Caco-2 (cell line): ENCODE measurements around the gene HHEX. TPM values are rescaled to one million over a fixed set of nuclear protein-coding genes. Genes with fewer than 3 reads are reported as not detected.
A peak's percentile ranks its signal among the peaks of the same experiment; 100 is the strongest.

Experiments
- BruUV-seq: library from RNA; stranded (reverse); fragments of 400-500 nt; replicated peaks from 2 replicates; lab custom pipeline; 2021; lab: Mats Ljungman, UMichigan
- CTCF ChIA-PET: fragments of 300-600 bp; sonication (Branson Sonifier 250); formaldehyde crosslinking; loops from one replicate; lab custom pipeline; 2022; ENCODE audit warnings: antibody characterized with exemption; lab: Charles Lee
- POLR2A ChIA-PET: fragments of 300-600 bp; sonication (Branson Sonifier 250); formaldehyde crosslinking; loops from one replicate; lab custom pipeline; 2022; ENCODE audit warnings: antibody characterized with exemption; lab: Charles Lee
- DNase-seq, 2 experiments: peaks; one replicate each; pipeline versions ENCODE4 v3.0.0 to v3.0.0-alpha.2; 2020 to 2022
- H3K27me3 ChIP-seq: replicated peaks from 2 replicates; pipeline ENCODE4 v1.6.0; 2011; ENCODE audit warnings: low read length; ENCODE audit not compliant: control insufficient read depth, insufficient read depth
- H3K36me3 ChIP-seq: 2 replicates; pipeline ENCODE4 v1.5.1; 2011; ENCODE audit warnings: low read length; ENCODE audit not compliant: control insufficient read depth, insufficient read depth
- H3K4me1 ChIP-seq: fragments of 250-450 bp; sonication (Bioruptor Pico); 2 replicates; pipeline ENCODE4 v1.5.1; 2020; ENCODE audit warnings: mild to moderate bottlenecking
- H3K4me3 ChIP-seq: 2 replicates; pipeline ENCODE4 v1.5.1; 2011; ENCODE audit warnings: low read depth, mild to moderate bottlenecking, control low read depth, low read length
- H3K9me3 ChIP-seq: fragments of 250-450 bp; sonication (Bioruptor Pico); 2 replicates; pipeline ENCODE4 v1.5.1; 2020; ENCODE audit warnings: mild to moderate bottlenecking, moderate library complexity
- H3K27ac Mint-ChIP-seq: one replicate; pipeline ENCODE4 v1.8.0; 2022; ENCODE audit warnings: mixed read lengths; ENCODE audit not compliant: unreplicated experiment
- H3K27me3 Mint-ChIP-seq: one replicate; pipeline ENCODE4 v1.8.0; 2022; ENCODE audit warnings: mixed read lengths; ENCODE audit not compliant: insufficient read depth, unreplicated experiment
- H3K36me3 Mint-ChIP-seq: one replicate; pipeline ENCODE4 v1.8.0; 2022; ENCODE audit warnings: mild to moderate bottlenecking, mixed read lengths; ENCODE audit not compliant: insufficient read depth, unreplicated experiment
- H3K4me1 Mint-ChIP-seq: one replicate; pipeline ENCODE4 v1.8.0; 2022; ENCODE audit warnings: low read depth, mixed read lengths; ENCODE audit not compliant: unreplicated experiment
- H3K4me3 Mint-ChIP-seq: one replicate; pipeline ENCODE4 v1.8.0; 2022; ENCODE audit warnings: mild to moderate bottlenecking, moderate library complexity, mixed read lengths; ENCODE audit not compliant: unreplicated experiment
- H3K9me3 Mint-ChIP-seq: one replicate; pipeline ENCODE4 v1.8.0; 2022; ENCODE audit warnings: mixed read lengths; ENCODE audit not compliant: unreplicated experiment
- intact Hi-C: fragments of 100-400 bp; cut with micrococcal nuclease; formaldehyde crosslinking; loops from one replicate; pipeline ENCODE4 v1.10.0; 2022; ENCODE audit not compliant: unreplicated experiment
- total RNA-seq: library from RNA; stranded (reverse); gene quantifications from 2 replicates; pipeline ENCODE4 v1.2.3, GENCODE V29; 2022
- TF ChIP-seq, protein P1 (sequence below), 2 experiments: fragments of 200-600 bp in 1 of 2; IDR thresholded peaks; 1 replicate in 1 of 2; 2 replicates in 1 of 2; pipeline versions ENCODE4 v1.5.1 to v1.8.0; 2011 to 2022; ENCODE audit warnings: antibody characterized with exemption in 1 of 2, control low read depth in 1 of 2, inconsistent platforms in 1 of 2, low read depth in 1 of 2, low read length in 1 of 2, mild to moderate bottlenecking in 1 of 2, moderate library complexity in 1 of 2; ENCODE audit not compliant: insufficient read depth in 1 of 2, severe bottlenecking in 1 of 2, unreplicated experiment in 1 of 2

HHEX gene
- total RNA-seq, 1 experiment from 2014 or later, result 6.7 TPM

- Mint-ChIP-seq H3K27ac (peak overlapping the region; percentile 4), H3K4me1 (peaks cover 38% of the 10 kb centered on the region), H3K9me3 (no peaks in the 10 kb centered on the region), H3K4me3 (peak overlapping the region; percentile 41), H3K27me3 (no peaks in the 10 kb centered on the region), H3K36me3 (peaks cover 6% of the 10 kb centered on the region)
- Histone ChIP-seq H3K4me1 (peaks cover 48% of the 10 kb centered on the region), H3K36me3 (no peaks in the 10 kb centered on the region), H3K27me3 (no peaks in the 10 kb centered on the region), H3K9me3 (no peaks in the 10 kb centered on the region), H3K4me3 (no peak overlapping the region)
- peak in 1 of 2 experiments; percentile 59 for DNase-seq
- POLR2A ChIA-PET, result no interaction called here
- no TSS peak for BruUV-seq
- intact Hi-C loops, result loop anchor here (1.0 to 10.0 kb wide), 2 partner anchors 58 to 117 kb away; no protein-coding TSS in a partner anchor
- CTCF ChIA-PET, result no interaction called here
- TF ChIP-seq, protein P1, sequence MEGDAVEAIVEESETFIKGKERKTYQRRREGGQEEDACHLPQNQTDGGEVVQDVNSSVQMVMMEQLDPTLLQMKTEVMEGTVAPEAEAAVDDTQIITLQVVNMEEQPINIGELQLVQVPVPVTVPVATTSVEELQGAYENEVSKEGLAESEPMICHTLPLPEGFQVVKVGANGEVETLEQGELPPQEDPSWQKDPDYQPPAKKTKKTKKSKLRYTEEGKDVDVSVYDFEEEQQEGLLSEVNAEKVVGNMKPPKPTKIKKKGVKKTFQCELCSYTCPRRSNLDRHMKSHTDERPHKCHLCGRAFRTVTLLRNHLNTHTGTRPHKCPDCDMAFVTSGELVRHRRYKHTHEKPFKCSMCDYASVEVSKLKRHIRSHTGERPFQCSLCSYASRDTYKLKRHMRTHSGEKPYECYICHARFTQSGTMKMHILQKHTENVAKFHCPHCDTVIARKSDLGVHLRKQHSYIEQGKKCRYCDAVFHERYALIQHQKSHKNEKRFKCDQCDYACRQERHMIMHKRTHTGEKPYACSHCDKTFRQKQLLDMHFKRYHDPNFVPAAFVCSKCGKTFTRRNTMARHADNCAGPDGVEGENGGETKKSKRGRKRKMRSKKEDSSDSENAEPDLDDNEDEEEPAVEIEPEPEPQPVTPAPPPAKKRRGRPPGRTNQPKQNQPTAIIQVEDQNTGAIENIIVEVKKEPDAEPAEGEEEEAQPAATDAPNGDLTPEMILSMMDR (IDR thresholded peaks at IDR 0.05; ENCODE audit: insufficient read depth in 1 of 2, low read depth in 1 of 2, low read length in 1 of 2, severe bottlenecking in 1 of 2, unreplicated experiment in 1 of 2), result no peak
These were observed 8.1 kb downstream of the HHEX start for GRCh38 chr10:92697663-92698511.

DNA sequence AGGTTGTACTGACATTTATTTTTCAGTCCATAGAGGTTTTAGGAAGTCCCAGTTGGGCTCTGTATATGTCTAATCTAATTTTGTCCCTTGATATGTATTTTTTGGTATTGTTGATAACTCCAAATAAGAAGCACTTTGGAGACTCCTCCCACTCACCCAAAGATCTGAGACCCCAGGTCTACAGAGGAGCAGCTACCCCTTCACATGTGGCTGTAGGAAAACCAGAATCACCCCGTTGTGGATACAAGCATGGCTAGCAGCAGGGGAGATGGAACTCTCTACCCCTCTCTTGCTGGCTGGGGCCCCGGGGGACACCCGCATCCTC lies 9.4 kb downstream of the HHEX start:
- peaks cover 36% of the 10 kb centered on the region for H3K4me1 Mint-ChIP-seq
- no peak overlapping the region for H3K4me3 ChIP-seq
- no TSS peak for BruUV-seq
- H3K27ac Mint-ChIP-seq, result no peak overlapping the region
- no peaks in the 10 kb centered on the region for H3K9me3 ChIP-seq
- peaks cover 6% of the 10 kb centered on the region for H3K36me3 Mint-ChIP-seq
- TF ChIP-seq, protein P1 (IDR thresholded peaks at IDR 0.05; ENCODE audit: insufficient read depth in 1 of 2, low read depth in 1 of 2, low read length in 1 of 2, severe bottlenecking in 1 of 2, unreplicated experiment in 1 of 2), result no peak
- no peaks in the 10 kb centered on the region for H3K27me3 ChIP-seq
- CTCF ChIA-PET, result no interaction called here
- POLR2A ChIA-PET, result no interaction called here
- intact Hi-C loops, result loop anchor here (10.0 kb wide), 1 partner anchor 116 kb away; no protein-coding TSS in a partner anchor
- H3K27me3 Mint-ChIP-seq, result no peaks in the 10 kb centered on the region
- DNase-seq, result no peak
- H3K9me3 Mint-ChIP-seq, result no peaks in the 10 kb centered on the region
- H3K36me3 ChIP-seq, result no peaks in the 10 kb centered on the region
- no peak overlapping the region for H3K4me3 Mint-ChIP-seq
- H3K4me1 ChIP-seq, result peaks cover 38% of the 10 kb centered on the region

GRCh38 chr10:92699518-92700381 lies 10.0 kb downstream of the HHEX start:
- H3K9me3 ChIP-seq, result no peaks in the 10 kb centered on the region
- ChIA-PET POLR2A (interaction anchor here (0.6 kb wide), 1 partner anchor 10 kb away, joined by 3 read pairs; no protein-coding TSS in a partner anchor), CTCF (no interaction called here)
- no peaks in the 10 kb centered on the region for H3K36me3 ChIP-seq
- H3K9me3 Mint-ChIP-seq, result no peaks in the 10 kb centered on the region
- peaks cover 35% of the 10 kb centered on the region for H3K4me1 ChIP-seq
- H3K4me1 Mint-ChIP-seq, result peaks cover 31% of the 10 kb centered on the region
- H3K27ac Mint-ChIP-seq, result peak overlapping the region; percentile 16
- H3K27me3 ChIP-seq, result no peaks in the 10 kb centered on the region
- peaks cover 6% of the 10 kb centered on the region for H3K36me3 Mint-ChIP-seq
- TF ChIP-seq, protein P1 (IDR thresholded peaks at IDR 0.05; ENCODE audit: insufficient read depth in 1 of 2, low read depth in 1 of 2, low read length in 1 of 2, severe bottlenecking in 1 of 2, unreplicated experiment in 1 of 2), result no peak
- BruUV-seq, result no TSS peak
- no peaks in the 10 kb centered on the region for H3K27me3 Mint-ChIP-seq
- no peak for DNase-seq
- H3K4me3 ChIP-seq, result no peak overlapping the region
- peak overlapping the region; percentile 42 for H3K4me3 Mint-ChIP-seq
- intact Hi-C loops, result loop anchor here (10.0 kb wide), 1 partner anchor 115 kb away; no protein-coding TSS in a partner anchor
